PFSK-1 (cell line): ENCODE measurements around the gene THBS1.

Source experiments
- FOXP2 ChIP-seq: optimal IDR thresholded peaks from 2 replicates; pipeline ENCODE3; 2011; ENCODE audit warnings: borderline replicate concordance, control low read depth, inconsistent platforms; ENCODE audit not compliant: insufficient read depth; ENCODE audit errors: extremely low read length, extremely low read depth
- POLR2AphosphoS5 ChIP-seq: IDR thresholded peaks from 2 replicates; pipeline ENCODE4 v1.6.1; 2012; ENCODE audit warnings: low read depth, mild to moderate bottlenecking, control low read depth, low read length, moderate library complexity
- REST ChIP-seq, 2 experiments: IDR thresholded peaks; 2 replicates each; pipeline versions ENCODE4 v1.6.1 to v1.8.0; 2011 to 2012; ENCODE audit warnings: low read depth in 2 of 2, low read length in 2 of 2, control low read depth in 1 of 2, inconsistent platforms in 1 of 2, mild to moderate bottlenecking in 1 of 2, moderate library complexity in 1 of 2; ENCODE audit not compliant: insufficient read depth in 1 of 2
- SIN3A ChIP-seq: IDR thresholded peaks from 2 replicates; pipeline ENCODE4 v1.6.1; 2012; ENCODE audit warnings: mild to moderate bottlenecking, low read length, moderate library complexity, borderline replicate concordance; ENCODE audit not compliant: insufficient read depth
- TAF1 ChIP-seq: IDR thresholded peaks from 2 replicates; pipeline ENCODE4 v1.6.1; 2012; ENCODE audit warnings: low read length, control low read depth, borderline replicate concordance; ENCODE audit not compliant: insufficient read depth

THBS1 gene

DNA sequence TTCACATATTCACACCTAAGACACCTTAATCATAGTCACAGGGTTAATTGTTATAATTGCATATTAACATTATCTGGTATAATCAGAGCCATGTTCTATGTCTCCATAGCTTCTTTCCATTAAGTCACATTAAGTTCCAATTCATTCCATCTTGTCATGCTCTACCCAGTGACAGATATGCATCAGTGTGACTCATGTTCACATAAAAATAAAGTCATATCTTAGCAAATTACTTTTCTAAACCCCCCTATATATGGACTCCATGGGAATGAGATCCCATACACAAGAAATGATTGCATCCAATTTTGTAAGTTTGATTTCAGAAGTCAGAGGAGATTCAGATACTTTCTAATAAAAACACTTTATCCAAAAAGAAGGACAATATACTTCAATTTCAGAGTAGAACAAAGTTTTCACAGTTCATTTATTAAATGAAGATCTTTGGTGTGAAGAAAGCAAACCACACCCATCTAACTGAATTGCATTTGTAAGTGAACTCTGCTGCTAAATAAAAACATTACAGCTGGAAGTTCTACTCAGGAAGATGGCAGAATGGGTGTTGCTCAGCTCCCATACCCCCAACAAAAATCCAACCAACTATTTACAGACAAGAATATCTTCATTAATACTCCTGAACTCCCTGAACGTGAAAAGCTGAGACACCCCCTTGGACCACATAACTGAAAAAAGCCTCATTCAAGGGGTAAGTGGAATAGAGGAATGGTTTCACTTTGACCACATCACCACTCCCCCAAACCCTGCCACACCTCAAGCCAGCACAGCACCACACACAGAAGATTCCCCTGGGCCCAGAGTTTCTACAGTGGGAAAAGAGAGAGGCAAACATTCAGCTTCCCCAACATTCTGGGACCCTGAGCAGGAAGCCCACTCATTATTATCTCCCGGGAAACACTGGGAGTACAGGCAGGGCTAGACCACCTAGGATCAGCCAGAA lies 27.6 kb downstream of the THBS1 start:
- TF ChIP-seq REST (IDR thresholded peaks at IDR 0.05; ENCODE audit: insufficient read depth in 1 of 2, low read depth in 2 of 2, low read length in 2 of 2) (no peak), SIN3A (no peak), TAF1 (no peak), POLR2AphosphoS5 (no peak), FOXP2 (no peak)

DNA sequence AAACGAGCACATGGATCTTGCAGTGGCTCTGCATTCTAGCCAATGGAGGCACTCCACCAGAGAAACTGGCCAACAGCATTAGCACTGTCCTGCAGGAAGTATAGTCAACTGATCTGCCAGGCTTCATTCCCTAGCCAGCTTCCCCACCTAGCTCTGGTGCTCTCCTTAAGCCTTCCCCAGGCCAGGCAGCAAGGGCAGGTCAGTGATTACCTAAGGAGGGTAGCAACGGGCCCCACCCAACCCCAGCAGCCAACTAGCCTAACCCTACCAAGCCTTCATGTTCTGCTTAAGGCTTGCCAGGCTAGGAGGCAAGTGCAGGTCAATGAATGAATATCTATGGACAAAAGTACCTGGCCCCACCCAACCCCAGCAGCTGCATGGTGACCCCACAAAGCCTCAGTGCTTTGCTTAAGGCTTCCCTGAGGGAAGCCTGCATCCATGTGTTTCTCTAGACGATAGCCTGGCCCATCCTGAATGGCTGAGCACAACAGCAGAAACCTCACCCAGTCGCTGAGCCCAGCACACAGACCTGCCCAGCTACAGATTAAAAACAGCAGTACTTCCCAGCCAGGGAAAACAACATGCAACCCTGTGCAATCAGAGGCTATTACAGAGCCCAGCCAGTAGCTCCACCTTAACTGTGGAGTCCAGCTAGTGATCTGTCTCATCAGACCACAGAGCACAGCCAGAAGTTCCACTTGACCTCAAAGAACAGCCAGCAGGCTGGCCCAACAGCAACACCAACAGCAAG lies 28.5 kb downstream of the THBS1 start:
- TF ChIP-seq POLR2AphosphoS5 = no peak
- TF ChIP-seq TAF1 = no peak

GRCh38 chr15:39610665-39611064 lies 29.8 kb downstream of the THBS1 start:
- TF ChIP-seq FOXP2 = no peak

DNA sequence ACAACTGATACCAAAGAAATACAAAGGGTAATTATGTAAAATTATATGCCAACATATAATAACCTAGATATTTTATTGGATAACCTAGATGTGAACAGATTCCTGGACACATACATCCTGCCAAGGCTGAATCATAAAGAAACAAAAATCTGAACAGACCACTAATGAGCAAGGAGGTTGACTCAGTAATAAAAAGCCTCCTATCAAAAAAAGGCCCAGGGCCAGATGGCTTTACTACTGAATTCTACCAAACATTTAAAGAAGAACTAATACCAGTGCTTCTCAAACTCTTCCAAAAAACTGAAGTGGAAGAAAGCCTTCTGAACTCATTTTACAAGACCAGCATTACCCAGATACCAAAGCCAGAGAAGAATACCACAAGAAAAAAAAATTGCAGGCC lies 32.4 kb downstream of the THBS1 start:
- no peak for TF ChIP-seq FOXP2
- no peak for TF ChIP-seq REST (IDR thresholded peaks at IDR 0.05; ENCODE audit: insufficient read depth in 1 of 2, low read depth in 2 of 2, low read length in 2 of 2)
- TF ChIP-seq TAF1 = no peak
- no peak for TF ChIP-seq SIN3A
- TF ChIP-seq POLR2AphosphoS5 = no peak

GRCh38 chr15:39613861-39614260 lies 33.0 kb downstream of the THBS1 start:
- TF ChIP-seq FOXP2 (no peak), TAF1 (no peak), POLR2AphosphoS5 (no peak), REST (IDR thresholded peaks at IDR 0.05; ENCODE audit: insufficient read depth in 1 of 2, low read depth in 2 of 2, low read length in 2 of 2) (no peak)

- TF ChIP-seq SIN3A (no peak), REST (IDR thresholded peaks at IDR 0.05; ENCODE audit: insufficient read depth in 1 of 2, low read depth in 2 of 2, low read length in 2 of 2) (no peak), FOXP2 (no peak), POLR2AphosphoS5 (no peak), TAF1 (no peak)
Measured at GRCh38 chr15:39616731-39617455, 36.0 kb downstream of the THBS1 start.
